HG02571 (cell line): Measurements from ENCODE around the gene PXN.

ENCODE experiments used
- ATAC-seq: cut with Tn5 transposase; IDR thresholded peaks from one replicate; pipeline ENCODE4 v1.9.1; 2021; ENCODE audit warnings: mild to moderate bottlenecking, moderate library complexity; ENCODE audit not compliant: unreplicated experiment

Gene PXN

GRCh38 chr12:120181991-120182631 lies 83.4 kb downstream of the PXN start:
- ATAC-seq = no peak

- no peak for ATAC-seq
Observed at GRCh38 chr12:120180975-120181374, 84.6 kb downstream of the PXN start.

GRCh38 chr12:120175537-120175936 lies 90.0 kb downstream of the PXN start:
- no peak for ATAC-seq

- ATAC-seq = no peak
Observed at GRCh38 chr12:120175062-120175461, 90.5 kb downstream of the PXN start.

GRCh38 chr12:120172053-120172452 lies 93.5 kb downstream of the PXN start:
- no peak for ATAC-seq

- no peak for ATAC-seq
Observed at GRCh38 chr12:120170631-120171030, 94.9 kb downstream of the PXN start.

- no peak for ATAC-seq
Observed at GRCh38 chr12:120169946-120170345, 95.6 kb downstream of the PXN start.

GRCh38 chr12:120168337-120168736 lies 97.2 kb downstream of the PXN start:
- no peak for ATAC-seq

GRCh38 chr12:120167529-120168095 lies 97.9 kb downstream of the PXN start:
- ATAC-seq = no peak

GRCh38 chr12:120164293-120164692 lies 101.2 kb downstream of the PXN start:
- ATAC-seq = no peak

- ATAC-seq = no peak
Observed at GRCh38 chr12:120162763-120163162, 102.8 kb downstream of the PXN start.

GRCh38 chr12:120161852-120162251 lies 103.7 kb downstream of the PXN start:
- no peak for ATAC-seq
